K562 (cell line): Measurements from ENCODE around the gene CACNA1I. TPM values are rescaled to one million over a fixed set of nuclear protein-coding genes. Genes with fewer than 3 reads are reported as not detected.

ENCODE experiments used
- C11orf30 ChIP-seq: fragments of 450-650 bp; IDR thresholded peaks from 2 replicates; pipeline ENCODE4 v1.6.1; 2016; ENCODE audit warnings: low read depth, mild to moderate bottlenecking
- CCNT2 ChIP-seq: IDR thresholded peaks from 2 replicates; pipeline ENCODE4 v1.6.1; 2011; ENCODE audit warnings: borderline replicate concordance, low read depth, mild to moderate bottlenecking, moderate library complexity, mixed read lengths, low read length; ENCODE audit not compliant: insufficient read length; ENCODE audit errors: extremely low read depth
- GATAD2A ChIP-seq: fragments of 450-650 bp; IDR thresholded peaks from 2 replicates; pipeline ENCODE4 v1.6.1; 2017
- MXI1 ChIP-seq: IDR thresholded peaks from 2 replicates; pipeline ENCODE4 v1.6.1; 2011; ENCODE audit warnings: low read depth, mild to moderate bottlenecking, improper control_type of control experiment, low read length
- polyA plus RNA-seq, 8 experiments: library from polyadenylated mRNA; depleted of rRNA in 4 of 8; stranded (reverse) in 5 of 8; unstranded in 3 of 8; fragments of >200 nt; fragmentation: Nextera tagmentation in 2 of 8; fragmentation: Illumina TruSeq in 1 of 8; extraction: Ambion mirVana in 2 of 8; extraction: Trizol in 1 of 8; gene quantifications; 2 replicates each; pipeline versions ENCODE4 v1.2.1 to v1.2.3, GENCODE V29; 2011 to 2014; ENCODE audit warnings: inconsistent platforms in 1 of 8, missing spikeins in 1 of 8
- total RNA-seq, 7 experiments: library from RNA; depleted of rRNA in 6 of 7; stranded (reverse); fragments of >200 nt in 6 of 7; fragmentation: Illumina TruSeq in 2 of 7; extraction: Trizol in 2 of 7; gene quantifications; 2 replicates each; pipeline versions ENCODE4 v1.2.1 to v1.2.3, GENCODE V29; 2011 to 2021; ENCODE audit warnings: low replicate concordance in 1 of 7
- TF ChIP-seq, protein P1 (sequence below), 2 experiments: IDR thresholded peaks; 2 replicates each; pipeline ENCODE4 v1.6.1; 2011; ENCODE audit warnings: borderline replicate concordance in 1 of 2, control low read depth in 1 of 2, low read depth in 1 of 2, low read length in 1 of 2, mild to moderate bottlenecking in 1 of 2, mixed read lengths in 1 of 2, moderate library complexity in 1 of 2; ENCODE audit not compliant: insufficient read depth in 1 of 2, insufficient read length in 1 of 2, poor library complexity in 1 of 2, severe bottlenecking in 1 of 2; ENCODE audit errors: extremely low read depth in 1 of 2
- TF ChIP-seq, protein P2 (sequence below): fragments of 450-650 bp; IDR thresholded peaks from 2 replicates; pipeline ENCODE4 v1.6.1; 2016; ENCODE audit warnings: mild to moderate bottlenecking, moderate library complexity
- TF ChIP-seq, protein P3 (sequence below): sonication (generic); formaldehyde crosslinking; IDR thresholded peaks from 2 replicates; pipeline ENCODE4 v1.9.0; 2022; ENCODE audit warnings: mild to moderate bottlenecking, missing genetic modification reagents
- TF ChIP-seq, protein P4 (sequence below): sonication (generic); formaldehyde crosslinking; IDR thresholded peaks from 2 replicates; pipeline ENCODE4 v1.8.0; 2022; ENCODE audit warnings: missing genetic modification reagents, mild to moderate bottlenecking, moderate library complexity, borderline replicate concordance

Gene CACNA1I
- total and polyA plus RNA-seq, 9 of the 15 experiments (the other 6 are each of a cell fraction or from before 2014, with no cell fraction given): 0.01 to 0.79 (median 0.32) TPM; not detected in 1

DNA sequence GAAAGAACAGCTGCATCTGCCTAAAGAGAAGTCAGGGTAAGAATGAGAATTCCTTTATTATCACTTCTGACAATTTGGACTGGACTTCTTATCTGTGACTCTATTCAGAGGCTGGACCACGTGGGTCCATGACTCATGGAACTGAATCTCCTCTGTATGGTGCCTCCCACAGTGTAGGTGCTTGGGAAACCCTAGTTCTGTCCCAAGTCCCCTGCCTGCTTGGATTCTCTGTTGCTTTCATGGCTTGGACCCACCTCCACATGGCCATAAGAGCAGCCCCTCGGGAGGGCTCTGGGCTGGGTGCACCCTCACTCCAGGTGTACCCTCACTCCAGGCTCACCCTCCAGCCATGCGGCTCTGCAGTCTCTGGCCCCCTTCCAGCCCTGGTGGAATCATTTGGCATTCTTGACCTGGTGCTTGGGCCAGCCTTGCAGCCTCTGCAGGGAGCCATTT is 153.4 kb downstream of the CACNA1I start (continued):
- TF ChIP-seq, protein P1, sequence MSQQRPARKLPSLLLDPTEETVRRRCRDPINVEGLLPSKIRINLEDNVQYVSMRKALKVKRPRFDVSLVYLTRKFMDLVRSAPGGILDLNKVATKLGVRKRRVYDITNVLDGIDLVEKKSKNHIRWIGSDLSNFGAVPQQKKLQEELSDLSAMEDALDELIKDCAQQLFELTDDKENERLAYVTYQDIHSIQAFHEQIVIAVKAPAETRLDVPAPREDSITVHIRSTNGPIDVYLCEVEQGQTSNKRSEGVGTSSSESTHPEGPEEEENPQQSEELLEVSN (IDR thresholded peaks at IDR 0.05; ENCODE audit: borderline replicate concordance in 1 of 2, extremely low read depth in 1 of 2, insufficient read depth in 1 of 2, insufficient read length in 1 of 2, low read depth in 1 of 2, low read length in 1 of 2, poor library complexity in 1 of 2, severe bottlenecking in 1 of 2): peak in 1 of 2 experiments; percentile 18
- peak; percentile 26; the same call in 1 of the 2 replicates for TF ChIP-seq C11orf30
- TF ChIP-seq CCNT2: peak; percentile 37
- TF ChIP-seq, protein P2, sequence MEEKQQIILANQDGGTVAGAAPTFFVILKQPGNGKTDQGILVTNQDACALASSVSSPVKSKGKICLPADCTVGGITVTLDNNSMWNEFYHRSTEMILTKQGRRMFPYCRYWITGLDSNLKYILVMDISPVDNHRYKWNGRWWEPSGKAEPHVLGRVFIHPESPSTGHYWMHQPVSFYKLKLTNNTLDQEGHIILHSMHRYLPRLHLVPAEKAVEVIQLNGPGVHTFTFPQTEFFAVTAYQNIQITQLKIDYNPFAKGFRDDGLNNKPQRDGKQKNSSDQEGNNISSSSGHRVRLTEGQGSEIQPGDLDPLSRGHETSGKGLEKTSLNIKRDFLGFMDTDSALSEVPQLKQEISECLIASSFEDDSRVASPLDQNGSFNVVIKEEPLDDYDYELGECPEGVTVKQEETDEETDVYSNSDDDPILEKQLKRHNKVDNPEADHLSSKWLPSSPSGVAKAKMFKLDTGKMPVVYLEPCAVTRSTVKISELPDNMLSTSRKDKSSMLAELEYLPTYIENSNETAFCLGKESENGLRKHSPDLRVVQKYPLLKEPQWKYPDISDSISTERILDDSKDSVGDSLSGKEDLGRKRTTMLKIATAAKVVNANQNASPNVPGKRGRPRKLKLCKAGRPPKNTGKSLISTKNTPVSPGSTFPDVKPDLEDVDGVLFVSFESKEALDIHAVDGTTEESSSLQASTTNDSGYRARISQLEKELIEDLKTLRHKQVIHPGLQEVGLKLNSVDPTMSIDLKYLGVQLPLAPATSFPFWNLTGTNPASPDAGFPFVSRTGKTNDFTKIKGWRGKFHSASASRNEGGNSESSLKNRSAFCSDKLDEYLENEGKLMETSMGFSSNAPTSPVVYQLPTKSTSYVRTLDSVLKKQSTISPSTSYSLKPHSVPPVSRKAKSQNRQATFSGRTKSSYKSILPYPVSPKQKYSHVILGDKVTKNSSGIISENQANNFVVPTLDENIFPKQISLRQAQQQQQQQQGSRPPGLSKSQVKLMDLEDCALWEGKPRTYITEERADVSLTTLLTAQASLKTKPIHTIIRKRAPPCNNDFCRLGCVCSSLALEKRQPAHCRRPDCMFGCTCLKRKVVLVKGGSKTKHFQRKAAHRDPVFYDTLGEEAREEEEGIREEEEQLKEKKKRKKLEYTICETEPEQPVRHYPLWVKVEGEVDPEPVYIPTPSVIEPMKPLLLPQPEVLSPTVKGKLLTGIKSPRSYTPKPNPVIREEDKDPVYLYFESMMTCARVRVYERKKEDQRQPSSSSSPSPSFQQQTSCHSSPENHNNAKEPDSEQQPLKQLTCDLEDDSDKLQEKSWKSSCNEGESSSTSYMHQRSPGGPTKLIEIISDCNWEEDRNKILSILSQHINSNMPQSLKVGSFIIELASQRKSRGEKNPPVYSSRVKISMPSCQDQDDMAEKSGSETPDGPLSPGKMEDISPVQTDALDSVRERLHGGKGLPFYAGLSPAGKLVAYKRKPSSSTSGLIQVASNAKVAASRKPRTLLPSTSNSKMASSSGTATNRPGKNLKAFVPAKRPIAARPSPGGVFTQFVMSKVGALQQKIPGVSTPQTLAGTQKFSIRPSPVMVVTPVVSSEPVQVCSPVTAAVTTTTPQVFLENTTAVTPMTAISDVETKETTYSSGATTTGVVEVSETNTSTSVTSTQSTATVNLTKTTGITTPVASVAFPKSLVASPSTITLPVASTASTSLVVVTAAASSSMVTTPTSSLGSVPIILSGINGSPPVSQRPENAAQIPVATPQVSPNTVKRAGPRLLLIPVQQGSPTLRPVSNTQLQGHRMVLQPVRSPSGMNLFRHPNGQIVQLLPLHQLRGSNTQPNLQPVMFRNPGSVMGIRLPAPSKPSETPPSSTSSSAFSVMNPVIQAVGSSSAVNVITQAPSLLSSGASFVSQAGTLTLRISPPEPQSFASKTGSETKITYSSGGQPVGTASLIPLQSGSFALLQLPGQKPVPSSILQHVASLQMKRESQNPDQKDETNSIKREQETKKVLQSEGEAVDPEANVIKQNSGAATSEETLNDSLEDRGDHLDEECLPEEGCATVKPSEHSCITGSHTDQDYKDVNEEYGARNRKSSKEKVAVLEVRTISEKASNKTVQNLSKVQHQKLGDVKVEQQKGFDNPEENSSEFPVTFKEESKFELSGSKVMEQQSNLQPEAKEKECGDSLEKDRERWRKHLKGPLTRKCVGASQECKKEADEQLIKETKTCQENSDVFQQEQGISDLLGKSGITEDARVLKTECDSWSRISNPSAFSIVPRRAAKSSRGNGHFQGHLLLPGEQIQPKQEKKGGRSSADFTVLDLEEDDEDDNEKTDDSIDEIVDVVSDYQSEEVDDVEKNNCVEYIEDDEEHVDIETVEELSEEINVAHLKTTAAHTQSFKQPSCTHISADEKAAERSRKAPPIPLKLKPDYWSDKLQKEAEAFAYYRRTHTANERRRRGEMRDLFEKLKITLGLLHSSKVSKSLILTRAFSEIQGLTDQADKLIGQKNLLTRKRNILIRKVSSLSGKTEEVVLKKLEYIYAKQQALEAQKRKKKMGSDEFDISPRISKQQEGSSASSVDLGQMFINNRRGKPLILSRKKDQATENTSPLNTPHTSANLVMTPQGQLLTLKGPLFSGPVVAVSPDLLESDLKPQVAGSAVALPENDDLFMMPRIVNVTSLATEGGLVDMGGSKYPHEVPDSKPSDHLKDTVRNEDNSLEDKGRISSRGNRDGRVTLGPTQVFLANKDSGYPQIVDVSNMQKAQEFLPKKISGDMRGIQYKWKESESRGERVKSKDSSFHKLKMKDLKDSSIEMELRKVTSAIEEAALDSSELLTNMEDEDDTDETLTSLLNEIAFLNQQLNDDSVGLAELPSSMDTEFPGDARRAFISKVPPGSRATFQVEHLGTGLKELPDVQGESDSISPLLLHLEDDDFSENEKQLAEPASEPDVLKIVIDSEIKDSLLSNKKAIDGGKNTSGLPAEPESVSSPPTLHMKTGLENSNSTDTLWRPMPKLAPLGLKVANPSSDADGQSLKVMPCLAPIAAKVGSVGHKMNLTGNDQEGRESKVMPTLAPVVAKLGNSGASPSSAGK: peak; percentile 35; the same call in 1 of the 2 replicates
- TF ChIP-seq, protein P3, sequence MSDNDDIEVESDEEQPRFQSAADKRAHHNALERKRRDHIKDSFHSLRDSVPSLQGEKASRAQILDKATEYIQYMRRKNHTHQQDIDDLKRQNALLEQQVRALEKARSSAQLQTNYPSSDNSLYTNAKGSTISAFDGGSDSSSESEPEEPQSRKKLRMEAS (CRISPR knock-in tag): peak; percentile 71
- TF ChIP-seq, protein P4, sequence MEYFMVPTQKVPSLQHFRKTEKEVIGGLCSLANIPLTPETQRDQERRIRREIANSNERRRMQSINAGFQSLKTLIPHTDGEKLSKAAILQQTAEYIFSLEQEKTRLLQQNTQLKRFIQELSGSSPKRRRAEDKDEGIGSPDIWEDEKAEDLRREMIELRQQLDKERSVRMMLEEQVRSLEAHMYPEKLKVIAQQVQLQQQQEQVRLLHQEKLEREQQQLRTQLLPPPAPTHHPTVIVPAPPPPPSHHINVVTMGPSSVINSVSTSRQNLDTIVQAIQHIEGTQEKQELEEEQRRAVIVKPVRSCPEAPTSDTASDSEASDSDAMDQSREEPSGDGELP (CRISPR knock-in tag): 0 out of 2 replicates have a peak, but pooled peaks have one; percentile 9
- TF ChIP-seq GATAD2A: no peak
- 0 out of 2 replicates have a peak, but pooled peaks have one; percentile 54 for TF ChIP-seq MXI1
